SU-DHL-6 (cell line): Measurements from ENCODE around the gene ZIC3.

Experiments used
- EZH2phosphoT487 ChIP-seq: fragments of 200-600 bp; sonication (generic), shearing (Covaris generic); conservative IDR thresholded peaks from 2 replicates; pipeline ENCODE4 v1.6.1; 2018; ENCODE audit warnings: mild to moderate bottlenecking, antibody characterized with exemption, low read length, moderate library complexity, mixed read lengths
- TF ChIP-seq, protein P1 (sequence below): fragments of 200-600 bp; sonication (generic); IDR thresholded peaks from one replicate; pipeline ENCODE4 v1.5.1; 2017; ENCODE audit warnings: antibody characterized with exemption, mild to moderate bottlenecking, low read length, moderate library complexity; ENCODE audit not compliant: insufficient read depth, poor library complexity, severe bottlenecking

DNA sequence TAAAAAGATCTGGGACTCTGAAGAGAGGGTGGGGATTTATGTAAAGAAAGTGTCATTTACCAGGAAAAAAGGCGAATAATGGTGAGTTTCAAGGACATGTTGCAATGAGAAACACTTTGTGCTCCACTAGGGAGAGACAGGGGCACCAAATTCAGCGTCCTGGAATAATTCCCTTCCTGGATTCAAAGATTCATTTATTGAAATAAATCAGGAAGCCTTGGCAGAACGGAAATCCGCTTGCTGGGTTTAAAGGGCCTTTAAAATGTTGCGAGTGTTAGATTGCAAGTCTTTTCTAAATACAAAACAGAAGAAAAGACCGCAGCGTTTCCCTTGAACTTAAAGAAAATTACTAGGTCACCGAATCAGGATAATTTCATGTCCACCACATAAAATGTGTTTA lies 3.8 kb upstream of the ZIC3 start:
- TF ChIP-seq, protein P1, sequence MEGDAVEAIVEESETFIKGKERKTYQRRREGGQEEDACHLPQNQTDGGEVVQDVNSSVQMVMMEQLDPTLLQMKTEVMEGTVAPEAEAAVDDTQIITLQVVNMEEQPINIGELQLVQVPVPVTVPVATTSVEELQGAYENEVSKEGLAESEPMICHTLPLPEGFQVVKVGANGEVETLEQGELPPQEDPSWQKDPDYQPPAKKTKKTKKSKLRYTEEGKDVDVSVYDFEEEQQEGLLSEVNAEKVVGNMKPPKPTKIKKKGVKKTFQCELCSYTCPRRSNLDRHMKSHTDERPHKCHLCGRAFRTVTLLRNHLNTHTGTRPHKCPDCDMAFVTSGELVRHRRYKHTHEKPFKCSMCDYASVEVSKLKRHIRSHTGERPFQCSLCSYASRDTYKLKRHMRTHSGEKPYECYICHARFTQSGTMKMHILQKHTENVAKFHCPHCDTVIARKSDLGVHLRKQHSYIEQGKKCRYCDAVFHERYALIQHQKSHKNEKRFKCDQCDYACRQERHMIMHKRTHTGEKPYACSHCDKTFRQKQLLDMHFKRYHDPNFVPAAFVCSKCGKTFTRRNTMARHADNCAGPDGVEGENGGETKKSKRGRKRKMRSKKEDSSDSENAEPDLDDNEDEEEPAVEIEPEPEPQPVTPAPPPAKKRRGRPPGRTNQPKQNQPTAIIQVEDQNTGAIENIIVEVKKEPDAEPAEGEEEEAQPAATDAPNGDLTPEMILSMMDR = no peak
- TF ChIP-seq EZH2phosphoT487 = no peak
